ENCODE data around the gene LITAFD. TPM values are rescaled to one million over a fixed set of nuclear protein-coding genes. Genes with fewer than 3 reads are reported as not detected.
A peak's percentile ranks its signal among the peaks of the same experiment; 100 is the strongest.
"Not testable (repeated sequence)": the region's sequence is repeated elsewhere in the genome, so short reads cannot be mapped to it uniquely, and the experiment has no call there.

The LITAFD gene
- total RNA-seq, 1 experiment from 2014 or later: not detected

DNA sequence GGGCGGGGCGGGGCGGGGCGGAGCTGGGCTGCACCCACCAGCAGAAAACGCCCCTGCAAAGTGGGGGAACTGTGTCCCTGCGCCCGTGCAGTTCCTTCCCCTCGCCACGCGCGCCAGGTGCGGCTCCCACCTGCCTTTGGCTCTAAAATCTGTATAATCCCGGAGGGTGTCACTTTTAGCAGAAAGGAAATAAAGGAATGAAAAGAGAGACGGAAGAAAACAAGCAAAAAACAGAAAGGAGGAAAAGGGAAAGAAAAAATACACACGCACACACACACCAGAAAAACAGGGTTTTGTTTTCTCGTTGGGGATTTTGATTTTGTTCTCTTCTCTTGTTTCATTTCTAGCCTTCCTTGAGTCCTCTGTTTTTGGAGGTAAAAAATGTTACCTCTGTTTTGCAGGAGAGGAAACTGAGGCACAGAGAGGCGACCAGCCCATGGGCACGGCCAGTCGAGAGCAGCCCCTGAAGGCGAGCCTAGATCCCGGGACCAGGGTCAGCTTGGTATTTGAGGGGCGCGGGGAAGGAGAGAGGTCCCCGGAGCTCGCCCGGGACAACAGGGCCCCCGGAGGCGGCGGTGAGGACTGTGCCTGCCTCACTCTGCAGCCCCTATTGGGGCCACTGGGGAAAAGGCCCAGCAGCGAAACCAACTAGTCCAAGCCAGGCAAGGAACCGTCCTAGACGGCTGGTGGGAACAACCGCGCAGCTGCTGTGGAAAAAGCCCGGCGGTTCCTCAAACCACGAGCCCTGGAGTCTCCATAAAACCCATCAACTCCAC lies 12.8 kb upstream of the LITAFD start:
- Mint-ChIP-seq H3K27me3 (ENCODE audit: insufficient read depth, unreplicated experiment) (no peaks in the 10 kb centered on the region), H3K9me3 (ENCODE audit: unreplicated experiment) (no peaks in the 10 kb centered on the region), H3K4me3 (ENCODE audit: unreplicated experiment) (peak overlapping the region; percentile 87), H3K36me3 (ENCODE audit: insufficient read depth, unreplicated experiment) (no peaks in the 10 kb centered on the region), H3K27ac (ENCODE audit: low read depth, unreplicated experiment) (no peak overlapping the region), H3K4me1 (ENCODE audit: insufficient read depth, unreplicated experiment) (peaks cover 31% of the 10 kb centered on the region)
- intact Hi-C loops (cut with micrococcal nuclease): no loop called here
- CTCF ChIA-PET: interaction anchor here (0.8 to 3.1 kb wide), 5 partner anchors 10 to 296 kb away, joined by 3 to 40 read pairs (median 7); no protein-coding TSS in a partner anchor
- no peak for DNase-seq (ENCODE audit: unreplicated experiment)
- TF ChIP-seq, protein P1, sequence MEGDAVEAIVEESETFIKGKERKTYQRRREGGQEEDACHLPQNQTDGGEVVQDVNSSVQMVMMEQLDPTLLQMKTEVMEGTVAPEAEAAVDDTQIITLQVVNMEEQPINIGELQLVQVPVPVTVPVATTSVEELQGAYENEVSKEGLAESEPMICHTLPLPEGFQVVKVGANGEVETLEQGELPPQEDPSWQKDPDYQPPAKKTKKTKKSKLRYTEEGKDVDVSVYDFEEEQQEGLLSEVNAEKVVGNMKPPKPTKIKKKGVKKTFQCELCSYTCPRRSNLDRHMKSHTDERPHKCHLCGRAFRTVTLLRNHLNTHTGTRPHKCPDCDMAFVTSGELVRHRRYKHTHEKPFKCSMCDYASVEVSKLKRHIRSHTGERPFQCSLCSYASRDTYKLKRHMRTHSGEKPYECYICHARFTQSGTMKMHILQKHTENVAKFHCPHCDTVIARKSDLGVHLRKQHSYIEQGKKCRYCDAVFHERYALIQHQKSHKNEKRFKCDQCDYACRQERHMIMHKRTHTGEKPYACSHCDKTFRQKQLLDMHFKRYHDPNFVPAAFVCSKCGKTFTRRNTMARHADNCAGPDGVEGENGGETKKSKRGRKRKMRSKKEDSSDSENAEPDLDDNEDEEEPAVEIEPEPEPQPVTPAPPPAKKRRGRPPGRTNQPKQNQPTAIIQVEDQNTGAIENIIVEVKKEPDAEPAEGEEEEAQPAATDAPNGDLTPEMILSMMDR (IDR thresholded peaks at IDR 0.05; ENCODE audit: unreplicated experiment): no peak
- POLR2A ChIA-PET: interaction anchor here (0.6 to 2.1 kb wide), 15 partner anchors 9 to 248 kb away, joined by 3 to 14 read pairs (median 5); partner anchors contain the start of genes METTL22, PMM2, TMEM186 and USP7
- no TSS peak for BruUV-seq (replicated peaks)

DNA sequence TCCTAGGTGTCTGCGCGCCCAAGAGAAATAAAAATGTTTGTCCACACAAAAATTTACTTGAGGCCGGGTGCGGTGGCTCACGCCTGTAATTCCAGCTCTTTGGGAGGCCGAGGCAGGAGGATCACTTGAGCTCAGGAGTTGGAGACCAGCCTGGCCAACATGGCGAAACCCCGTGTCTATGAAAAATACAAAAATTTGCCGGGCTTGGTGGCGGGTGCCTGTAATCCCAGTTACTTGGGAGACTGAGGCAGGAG lies 12.2 kb upstream of the LITAFD start:
- H3K9me3 Mint-ChIP-seq (ENCODE audit: unreplicated experiment); H3K4me3 Mint-ChIP-seq (ENCODE audit: unreplicated experiment); DNase-seq (ENCODE audit: unreplicated experiment); H3K27me3 Mint-ChIP-seq (ENCODE audit: insufficient read depth, unreplicated experiment); H3K27ac Mint-ChIP-seq (ENCODE audit: low read depth, unreplicated experiment); BruUV-seq (replicated peaks); H3K36me3 Mint-ChIP-seq (ENCODE audit: insufficient read depth, unreplicated experiment); intact Hi-C loops (cut with micrococcal nuclease): not testable (repeated sequence)
- CTCF ChIA-PET: interaction anchor here (0.6 to 3.1 kb wide), 3 partner anchors 10 to 1645 kb away, joined by 3 to 40 read pairs (median 4); no protein-coding TSS in a partner anchor
- peaks cover 29% of the 10 kb centered on the region for H3K4me1 Mint-ChIP-seq (ENCODE audit: insufficient read depth, unreplicated experiment)
- POLR2A ChIA-PET: interaction anchor here (1.4 to 2.1 kb wide), 3 partner anchors 10 to 69 kb away, joined by 3 to 14 read pairs (median 3); no protein-coding TSS in a partner anchor

DNA sequence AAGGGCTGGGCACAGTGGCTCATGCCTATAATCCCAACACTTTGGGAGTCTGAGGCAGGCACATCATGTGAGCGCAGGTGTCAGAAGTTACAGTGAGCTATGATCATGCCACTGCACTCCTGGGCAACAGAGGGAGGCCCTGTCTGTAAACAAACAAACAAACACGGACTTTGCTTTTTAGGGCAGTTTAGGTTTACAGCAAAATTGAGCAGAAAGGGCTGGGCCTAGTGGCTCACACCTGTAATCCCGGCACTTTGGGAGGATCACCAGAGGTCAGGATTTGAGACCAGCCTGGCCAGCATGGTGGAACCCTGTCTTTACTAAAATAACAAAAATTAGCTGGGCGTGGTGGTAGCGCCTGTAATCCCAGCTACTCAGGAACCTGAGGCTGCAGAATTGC lies 10.1 kb upstream of the LITAFD start:
- ChIA-PET CTCF (interaction anchor here (1.0 to 3.1 kb wide), 3 partner anchors 8 to 212 kb away, joined by 3 to 40 read pairs (median 6); no protein-coding TSS in a partner anchor), POLR2A (interaction anchor here (0.6 kb wide), 2 partner anchors 13 to 26 kb away, joined by 3 to 4 read pairs; no protein-coding TSS in a partner anchor)
- Mint-ChIP-seq H3K9me3 (ENCODE audit: unreplicated experiment) (no peaks in the 10 kb centered on the region), H3K27ac (ENCODE audit: low read depth, unreplicated experiment) (no peak overlapping the region), H3K4me3 (ENCODE audit: unreplicated experiment) (no peak overlapping the region), H3K36me3 (ENCODE audit: insufficient read depth, unreplicated experiment) (no peaks in the 10 kb centered on the region), H3K27me3 (ENCODE audit: insufficient read depth, unreplicated experiment) (no peaks in the 10 kb centered on the region), H3K4me1 (ENCODE audit: insufficient read depth, unreplicated experiment) (peaks cover 24% of the 10 kb centered on the region)
- no peak for DNase-seq (ENCODE audit: unreplicated experiment)
- no TSS peak for BruUV-seq (replicated peaks)
- TF ChIP-seq, protein P1 (IDR thresholded peaks at IDR 0.05; ENCODE audit: unreplicated experiment): no peak
- intact Hi-C loops (cut with micrococcal nuclease): no loop called here

DNA sequence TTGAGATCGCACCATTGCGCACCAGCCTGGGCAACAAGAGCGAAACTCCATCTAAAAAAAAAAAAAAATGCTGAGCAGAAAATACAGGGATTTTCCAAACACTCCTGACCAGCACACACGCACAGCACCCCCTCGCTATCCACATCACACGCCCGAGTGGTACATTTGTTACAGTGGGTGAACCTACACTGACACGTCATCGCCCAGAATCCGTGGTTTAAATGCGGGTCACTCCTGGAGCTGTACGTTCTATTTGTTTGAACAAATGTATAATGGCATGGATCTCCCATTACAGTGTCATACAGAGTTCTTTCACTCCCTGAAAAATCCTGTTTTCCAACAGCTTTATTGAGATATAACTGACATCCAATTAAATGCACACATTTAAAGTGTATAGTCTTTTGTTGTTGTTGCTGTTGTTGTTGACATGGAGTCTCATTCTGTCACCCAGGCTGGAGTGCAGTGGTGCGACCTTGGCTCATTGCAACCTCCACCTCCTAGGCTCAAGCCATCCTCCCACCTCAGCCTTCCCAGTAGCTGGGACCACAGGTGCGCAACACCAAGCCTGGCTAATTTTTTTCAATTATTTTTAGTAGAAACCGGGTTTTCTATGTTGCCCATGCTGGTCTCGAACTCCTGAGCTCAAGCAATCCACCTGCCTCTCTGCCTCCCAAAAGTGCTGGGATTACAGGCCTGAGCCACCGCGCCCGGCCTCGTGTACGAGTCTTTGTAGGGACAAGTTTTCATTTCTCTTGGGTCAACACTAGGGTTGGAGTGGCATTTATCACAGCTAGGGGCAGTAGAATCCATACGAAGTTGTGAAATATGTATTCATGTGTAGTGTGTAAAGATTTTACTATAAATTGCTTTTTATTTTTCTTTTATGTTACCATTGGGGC lies 8.9 kb upstream of the LITAFD start:
- POLR2A ChIA-PET: no interaction called here
- no TSS peak for BruUV-seq (replicated peaks)

DNA sequence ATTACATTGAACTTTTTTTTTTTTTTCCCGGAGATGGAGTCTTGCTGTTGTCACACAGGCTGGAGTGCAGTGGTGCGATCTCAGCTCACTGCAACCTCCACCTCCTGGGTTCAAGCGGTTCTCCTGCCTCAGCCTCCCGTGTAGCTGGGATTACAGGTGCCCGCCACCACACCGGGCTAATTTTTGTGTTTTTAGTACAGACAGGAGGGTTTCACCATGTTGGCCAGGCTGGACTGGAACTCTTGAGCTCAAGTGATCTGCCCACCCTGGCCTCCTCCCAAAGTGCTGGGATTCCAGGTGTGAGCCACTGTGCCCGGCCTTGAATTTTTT lies 8.3 kb upstream of the LITAFD start:
- BruUV-seq (replicated peaks); H3K36me3 Mint-ChIP-seq (ENCODE audit: insufficient read depth, unreplicated experiment); H3K27ac Mint-ChIP-seq (ENCODE audit: low read depth, unreplicated experiment); DNase-seq (ENCODE audit: unreplicated experiment); H3K27me3 Mint-ChIP-seq (ENCODE audit: insufficient read depth, unreplicated experiment); intact Hi-C loops (cut with micrococcal nuclease); H3K9me3 Mint-ChIP-seq (ENCODE audit: unreplicated experiment); POLR2A ChIA-PET; H3K4me3 Mint-ChIP-seq (ENCODE audit: unreplicated experiment): not testable (repeated sequence)
- H3K4me1 Mint-ChIP-seq (ENCODE audit: insufficient read depth, unreplicated experiment): peaks cover 26% of the 10 kb centered on the region
- CTCF ChIA-PET: interaction anchor here (0.6 to 2.0 kb wide), 15 partner anchors 9 to 307 kb away, joined by 3 to 8 read pairs (median 4); no protein-coding TSS in a partner anchor

More for the DNA sequence above, 8.9 kb upstream of the LITAFD start:
- Mint-ChIP-seq H3K4me3 (ENCODE audit: unreplicated experiment) (no peak overlapping the region), H3K27ac (ENCODE audit: low read depth, unreplicated experiment) (no peak overlapping the region), H3K4me1 (ENCODE audit: insufficient read depth, unreplicated experiment) (peaks cover 20% of the 10 kb centered on the region), H3K9me3 (ENCODE audit: unreplicated experiment) (no peaks in the 10 kb centered on the region), H3K27me3 (ENCODE audit: insufficient read depth, unreplicated experiment) (no peaks in the 10 kb centered on the region), H3K36me3 (ENCODE audit: insufficient read depth, unreplicated experiment) (no peaks in the 10 kb centered on the region)
- intact Hi-C loops (cut with micrococcal nuclease): no loop called here
- CTCF ChIA-PET: interaction anchor here (0.5 to 2.0 kb wide), 16 partner anchors 9 to 306 kb away, joined by 3 to 8 read pairs (median 4); partner anchors contain the start of gene TMEM114
- TF ChIP-seq, protein P1 (IDR thresholded peaks at IDR 0.05; ENCODE audit: unreplicated experiment): peak; percentile 16
- DNase-seq (ENCODE audit: unreplicated experiment): no peak
